ENCODE data around the gene PAPSS1. TPM values are rescaled to one million over a fixed set of nuclear protein-coding genes. Genes with fewer than 3 reads are reported as not detected.

The PAPSS1 gene
- total RNA-seq, 1 donor from 2014 or later, result 450 TPM

DNA sequence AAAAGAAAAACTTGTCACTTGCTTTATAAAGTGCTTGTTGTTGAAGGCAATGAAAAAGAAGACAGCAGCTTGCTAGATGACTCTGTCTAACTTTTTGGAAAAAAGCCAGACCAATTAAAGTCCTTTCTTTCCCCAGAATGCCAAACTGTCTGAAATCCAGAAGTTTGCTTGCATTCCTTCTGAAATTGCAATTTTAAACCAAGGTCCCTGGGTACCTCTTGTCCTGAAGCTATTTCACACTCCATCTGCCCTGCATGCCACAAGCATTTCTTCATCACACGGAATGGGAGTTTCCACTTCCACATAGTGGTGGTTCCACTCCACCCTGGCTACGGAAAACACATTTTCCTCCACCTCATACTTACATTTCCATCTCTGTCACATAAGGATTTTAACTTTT lies 101.0 kb downstream of the PAPSS1 start:
- H3K36me3 Mint-ChIP-seq (ENCODE audit: low read depth, unreplicated experiment), result peaks cover 64% of the 10 kb centered on the region
- H3K4me3 Mint-ChIP-seq (ENCODE audit: unreplicated experiment), result no peak overlapping the region
- no peak for DNase-seq (ENCODE audit: low spot score)
- H3K27ac Mint-ChIP-seq (ENCODE audit: unreplicated experiment), result no peak overlapping the region
- peaks cover 1% of the 10 kb centered on the region for H3K27me3 Mint-ChIP-seq (ENCODE audit: unreplicated experiment)
- no peaks in the 10 kb centered on the region for H3K9me3 Mint-ChIP-seq (ENCODE audit: unreplicated experiment)
- peaks cover 3% of the 10 kb centered on the region for H3K4me1 Mint-ChIP-seq (ENCODE audit: unreplicated experiment)
- TF ChIP-seq, protein P1, sequence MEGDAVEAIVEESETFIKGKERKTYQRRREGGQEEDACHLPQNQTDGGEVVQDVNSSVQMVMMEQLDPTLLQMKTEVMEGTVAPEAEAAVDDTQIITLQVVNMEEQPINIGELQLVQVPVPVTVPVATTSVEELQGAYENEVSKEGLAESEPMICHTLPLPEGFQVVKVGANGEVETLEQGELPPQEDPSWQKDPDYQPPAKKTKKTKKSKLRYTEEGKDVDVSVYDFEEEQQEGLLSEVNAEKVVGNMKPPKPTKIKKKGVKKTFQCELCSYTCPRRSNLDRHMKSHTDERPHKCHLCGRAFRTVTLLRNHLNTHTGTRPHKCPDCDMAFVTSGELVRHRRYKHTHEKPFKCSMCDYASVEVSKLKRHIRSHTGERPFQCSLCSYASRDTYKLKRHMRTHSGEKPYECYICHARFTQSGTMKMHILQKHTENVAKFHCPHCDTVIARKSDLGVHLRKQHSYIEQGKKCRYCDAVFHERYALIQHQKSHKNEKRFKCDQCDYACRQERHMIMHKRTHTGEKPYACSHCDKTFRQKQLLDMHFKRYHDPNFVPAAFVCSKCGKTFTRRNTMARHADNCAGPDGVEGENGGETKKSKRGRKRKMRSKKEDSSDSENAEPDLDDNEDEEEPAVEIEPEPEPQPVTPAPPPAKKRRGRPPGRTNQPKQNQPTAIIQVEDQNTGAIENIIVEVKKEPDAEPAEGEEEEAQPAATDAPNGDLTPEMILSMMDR (IDR thresholded peaks at IDR 0.05; ENCODE audit: unreplicated experiment), result no peak

DNA sequence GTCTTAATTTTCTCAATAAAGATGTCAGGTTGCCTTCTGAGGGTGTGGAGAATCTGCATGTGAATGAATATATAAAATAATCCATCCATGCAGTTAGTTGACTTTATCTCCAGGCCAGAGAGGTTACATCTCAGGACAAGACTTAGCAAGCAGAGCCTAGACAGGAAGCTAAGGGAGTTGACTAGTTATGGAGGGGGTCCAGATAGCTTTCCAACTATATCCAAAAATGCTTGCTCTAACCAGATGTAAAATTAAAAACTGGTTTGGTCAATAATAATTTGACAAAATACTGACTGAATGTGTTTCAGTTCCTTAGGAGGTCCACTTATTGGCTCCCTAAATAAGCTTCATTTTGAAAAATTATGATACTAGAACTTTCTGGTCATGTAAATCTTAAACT lies 101.4 kb downstream of the PAPSS1 start:
- H3K36me3 Mint-ChIP-seq (ENCODE audit: low read depth, unreplicated experiment), result peaks cover 61% of the 10 kb centered on the region
- H3K4me1 Mint-ChIP-seq (ENCODE audit: unreplicated experiment), result peaks cover 3% of the 10 kb centered on the region
- H3K27ac Mint-ChIP-seq (ENCODE audit: unreplicated experiment), result no peak overlapping the region
- H3K9me3 Mint-ChIP-seq (ENCODE audit: unreplicated experiment), result no peaks in the 10 kb centered on the region
- TF ChIP-seq, protein P1 (IDR thresholded peaks at IDR 0.05; ENCODE audit: unreplicated experiment), result no peak
- no peak for DNase-seq (ENCODE audit: low spot score)
- no peak overlapping the region for H3K4me3 Mint-ChIP-seq (ENCODE audit: unreplicated experiment)
- peaks cover 1% of the 10 kb centered on the region for H3K27me3 Mint-ChIP-seq (ENCODE audit: unreplicated experiment)

DNA sequence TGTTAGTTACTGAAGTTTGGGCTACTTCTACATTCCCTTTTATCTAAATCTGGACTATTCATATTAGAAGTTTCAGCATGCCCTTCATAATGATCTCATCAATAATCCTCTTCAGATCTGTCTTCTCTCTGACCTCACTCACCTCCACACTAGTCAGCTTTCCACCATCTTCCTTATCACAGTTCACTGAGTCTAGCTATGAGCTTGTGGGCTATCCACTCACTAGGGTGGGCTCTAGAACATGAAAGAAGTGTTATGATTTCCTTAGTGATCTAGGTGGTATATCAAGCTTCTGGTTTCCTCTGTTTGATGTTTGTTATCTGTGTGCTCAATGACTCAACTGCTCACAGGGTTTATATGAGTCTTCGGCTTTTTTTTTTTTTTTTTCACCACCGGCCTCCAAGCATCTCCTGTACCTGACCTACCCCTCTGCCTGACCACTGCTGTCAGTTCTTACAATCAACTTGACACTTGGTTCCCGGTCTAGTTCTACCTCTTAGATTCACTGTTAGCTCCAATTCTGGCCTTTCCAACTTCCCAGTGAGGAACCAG lies 103.1 kb downstream of the PAPSS1 start:
- TF ChIP-seq, protein P1 (IDR thresholded peaks at IDR 0.05; ENCODE audit: unreplicated experiment), result no peak
- H3K36me3 Mint-ChIP-seq (ENCODE audit: low read depth, unreplicated experiment), result peaks cover 60% of the 10 kb centered on the region
- H3K27ac Mint-ChIP-seq (ENCODE audit: unreplicated experiment), result no peak overlapping the region
- H3K27me3 Mint-ChIP-seq (ENCODE audit: unreplicated experiment), result peaks cover 9% of the 10 kb centered on the region
- H3K9me3 Mint-ChIP-seq (ENCODE audit: unreplicated experiment), result no peaks in the 10 kb centered on the region
- peak overlapping the region; percentile 4 for H3K4me3 Mint-ChIP-seq (ENCODE audit: unreplicated experiment)
- no peak for DNase-seq (ENCODE audit: low spot score)
- H3K4me1 Mint-ChIP-seq (ENCODE audit: unreplicated experiment), result peaks cover 3% of the 10 kb centered on the region

DNA sequence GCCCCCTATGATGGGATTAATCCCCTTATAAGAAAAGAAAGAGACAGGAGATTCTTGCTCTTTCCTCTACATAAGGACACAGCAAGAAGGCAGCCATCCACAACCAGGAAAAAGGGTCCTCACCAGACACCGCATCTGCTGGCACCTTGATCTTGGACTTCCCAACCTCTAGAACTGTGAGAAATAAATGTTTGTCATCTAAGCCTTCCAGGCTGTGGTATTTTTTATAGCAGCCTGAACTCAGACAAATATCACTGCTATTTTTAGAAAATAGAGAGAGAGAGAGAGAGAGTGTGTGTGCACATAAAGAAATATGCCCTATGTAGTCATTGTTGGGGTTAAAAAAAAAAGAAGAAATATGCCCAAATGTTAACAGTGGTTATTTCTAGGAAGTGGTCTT lies 104.2 kb downstream of the PAPSS1 start:
- Mint-ChIP-seq H3K4me1 (ENCODE audit: unreplicated experiment) (peaks cover 3% of the 10 kb centered on the region), H3K4me3 (ENCODE audit: unreplicated experiment) (no peak overlapping the region), H3K36me3 (ENCODE audit: low read depth, unreplicated experiment) (peaks cover 63% of the 10 kb centered on the region), H3K27me3 (ENCODE audit: unreplicated experiment) (peaks cover 8% of the 10 kb centered on the region), H3K27ac (ENCODE audit: unreplicated experiment) (no peak overlapping the region), H3K9me3 (ENCODE audit: unreplicated experiment) (no peaks in the 10 kb centered on the region)
- no peak for DNase-seq (ENCODE audit: low spot score)
- TF ChIP-seq, protein P1 (IDR thresholded peaks at IDR 0.05; ENCODE audit: unreplicated experiment), result no peak

DNA sequence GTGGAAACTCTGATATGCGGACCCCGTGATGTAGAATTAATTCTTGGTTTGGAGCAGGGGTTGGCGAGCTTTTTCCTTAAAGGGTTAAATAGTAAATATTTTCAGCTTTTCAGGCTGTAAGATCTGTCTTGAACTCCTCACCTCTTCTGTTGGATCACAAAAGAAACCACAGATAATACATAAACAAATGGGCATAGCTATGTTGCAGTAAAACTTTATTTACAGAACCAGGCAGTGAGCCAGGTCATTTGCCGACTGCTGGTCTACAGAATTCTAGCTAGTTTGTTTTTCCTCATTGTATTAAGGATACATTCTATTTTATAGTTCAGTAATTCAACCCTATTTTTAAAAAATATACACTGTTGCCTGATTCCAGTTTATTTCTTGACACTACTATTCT lies 116.6 kb downstream of the PAPSS1 start:
- DNase-seq (ENCODE audit: low spot score), result no peak
- TF ChIP-seq, protein P1 (IDR thresholded peaks at IDR 0.05; ENCODE audit: unreplicated experiment), result no peak
- no peaks in the 10 kb centered on the region for H3K9me3 Mint-ChIP-seq (ENCODE audit: unreplicated experiment)
- no peak overlapping the region for H3K27ac Mint-ChIP-seq (ENCODE audit: unreplicated experiment)
- H3K36me3 Mint-ChIP-seq (ENCODE audit: low read depth, unreplicated experiment), result no peaks in the 10 kb centered on the region
- no peaks in the 10 kb centered on the region for H3K4me1 Mint-ChIP-seq (ENCODE audit: unreplicated experiment)
- no peaks in the 10 kb centered on the region for H3K27me3 Mint-ChIP-seq (ENCODE audit: unreplicated experiment)
- H3K4me3 Mint-ChIP-seq (ENCODE audit: unreplicated experiment), result no peak overlapping the region

All from endothelial cell (in vitro differentiated cells).